ENCODE results near the gene SYMPK.

Gene SYMPK

GRCh38 chr19:45887200-45887710 is 24.3 kb upstream of the SYMPK start:
- DNase-seq: peak in 1 of 42 donors; percentile 28
- intact Hi-C loops (cut with DNase I): loop anchor here (2.0 to 10.0 kb wide), 2 partner anchors 24 to 128 kb away; partner anchors contain the start of gene SYMPK

GRCh38 chr19:45886427-45887199 is 23.7 kb upstream of the SYMPK start:
- intact Hi-C loops (cut with DNase I): loop anchor here (1.0 to 10.0 kb wide), 3 partner anchors 16 to 128 kb away; partner anchors contain the start of genes MYPOP and SYMPK
- peak; percentile 81 to 97 (median 92) for DNase-seq

GRCh38 chr19:45885556-45886426 is 22.8 kb upstream of the SYMPK start, which contains the start of gene IRF2BP1:
IRF2BP1 (minus strand) TSS chr19:45886141; CDS start chr19:45885774, 367 bp downstream.
- DNase-seq: peak; percentile 89 to 98 (median 95)
- intact Hi-C loops (cut with DNase I): loop anchor here (1.0 to 10.0 kb wide), 3 partner anchors 17 to 129 kb away; partner anchors contain the start of genes MYPOP and SYMPK

- intact Hi-C loops (cut with DNase I): loop anchor here (10.0 kb wide), 1 partner anchor 130 kb away; no protein-coding TSS in a partner anchor
- peak in 1 of 42 donors; percentile 19 for DNase-seq
Measured at GRCh38 chr19:45884682-45885555, 22.0 kb upstream of the SYMPK start.

- no peak for DNase-seq
- intact Hi-C loops (cut with DNase I): loop anchor here (2.0 to 10.0 kb wide), 2 partner anchors 15 to 131 kb away; no protein-coding TSS in a partner anchor
Measured at GRCh38 chr19:45883881-45884681, 21.1 kb upstream of the SYMPK start.

- no peak for DNase-seq
- intact Hi-C loops (cut with DNase I): loop anchor here (2.0 to 10.0 kb wide), 2 partner anchors 15 to 131 kb away; no protein-coding TSS in a partner anchor
Measured at GRCh38 chr19:45883586-45883880, 20.6 kb upstream of the SYMPK start.

- DNase-seq: peak; percentile 44 to 86 (median 75)
- intact Hi-C loops (cut with DNase I): loop anchor here (2.0 to 10.0 kb wide), 2 partner anchors 14 to 132 kb away; no protein-coding TSS in a partner anchor
Measured at GRCh38 chr19:45882652-45883585, 20.0 kb upstream of the SYMPK start.

GRCh38 chr19:45881909-45882528 is 19.1 kb upstream of the SYMPK start:
- intact Hi-C loops (cut with DNase I): loop anchor here (2.0 to 10.0 kb wide), 2 partner anchors 13 to 133 kb away; no protein-coding TSS in a partner anchor
- no peak for DNase-seq

- intact Hi-C loops (cut with DNase I): loop anchor here (10.0 kb wide), 1 partner anchor 134 kb away; no protein-coding TSS in a partner anchor
- no peak for DNase-seq
Measured at GRCh38 chr19:45881082-45881908, 18.3 kb upstream of the SYMPK start.

GRCh38 chr19:45879971-45880370 is 17.0 kb upstream of the SYMPK start:
- intact Hi-C loops (cut with DNase I): loop anchor here (10.0 kb wide), 1 partner anchor 135 kb away; no protein-coding TSS in a partner anchor
- DNase-seq: no peak

GRCh38 chr19:45879055-45879454 is 16.1 kb upstream of the SYMPK start:
- no peak for DNase-seq
- intact Hi-C loops (cut with DNase I): no loop called here

GRCh38 chr19:45878043-45878794 is 15.3 kb upstream of the SYMPK start:
- DNase-seq: no peak
- intact Hi-C loops (cut with DNase I): no loop called here

- peak in 2 of 42 donors; percentile 17 to 23 for DNase-seq
- intact Hi-C loops (cut with DNase I): no loop called here
Measured at GRCh38 chr19:45876411-45877197, 13.7 kb upstream of the SYMPK start.

GRCh38 chr19:45876161-45876410 is 13.1 kb upstream of the SYMPK start:
- intact Hi-C loops (cut with DNase I): no loop called here

More at GRCh38 chr19:45876161-45876410, 13.1 kb upstream of the SYMPK start:
- DNase-seq: no peak

Measured in head of caudate nucleus (tissue), 42 donors.